Measurements from ENCODE around the gene CIT. TPM values are rescaled to one million over a fixed set of nuclear protein-coding genes. Genes with fewer than 3 reads are reported as not detected.

CIT gene
- total and polyA plus RNA-seq, 2 donors (not counting 1 experiment from before 2014, with no cell fraction given): 6.8 to 25.4 TPM

- Histone ChIP-seq H3K9ac (ENCODE audit: insufficient read depth, low read length) (no peak overlapping the region), H3K4me1 (ENCODE audit: control insufficient read depth, extremely low read depth, insufficient read depth, low read length) (no peaks in the 10 kb centered on the region), H2AFZ (ENCODE audit: low read length) (no peak overlapping the region), H3K79me2 (ENCODE audit: control insufficient read depth, insufficient read depth, low read length) (peaks cover 20% of the 10 kb centered on the region), H3K9me3 (ENCODE audit: control insufficient read depth, insufficient read depth, low read depth, low read length) (no peaks in the 10 kb centered on the region), H3K4me2 (ENCODE audit: extremely low read depth, insufficient read depth, low read length) (no peak overlapping the region), H3K27ac (ENCODE audit: insufficient read depth, low read length) (no peak overlapping the region), H4K20me1 (ENCODE audit: control insufficient read depth, extremely low read depth, insufficient read depth, low read length) (no peaks in the 10 kb centered on the region), H3K36me3 (ENCODE audit: control insufficient read depth, insufficient read depth, low read length) (peaks cover 3% of the 10 kb centered on the region), H3K27me3 (ENCODE audit: control insufficient read depth, insufficient read depth, low read length) (no peaks in the 10 kb centered on the region), H3K4me3 (replicated peaks in 1 of 4; ENCODE audit: control extremely low read depth in 1 of 4, insufficient read depth in 1 of 4, low read depth in 3 of 4, low read length in 4 of 4) (no peak overlapping the region)
- DNase-seq (ENCODE audit: low read depth in 2 of 2): no peak
- no peak for TF ChIP-seq CTCF (conservative IDR thresholded peaks at IDR 0.05 in 1 of 2, IDR thresholded peaks at IDR 0.05 in 1 of 2; ENCODE audit: low read depth in 1 of 2, low read length in 2 of 2)
- TF ChIP-seq EZH2 (IDR thresholded peaks at IDR 0.05; ENCODE audit: low read length, missing control alignments): no peak
Observed at GRCh38 chr12:119857041-119857591, 20.0 kb downstream of the CIT start.

- TF ChIP-seq EZH2 (IDR thresholded peaks at IDR 0.05; ENCODE audit: low read length, missing control alignments): no peak
- TF ChIP-seq CTCF (conservative IDR thresholded peaks at IDR 0.05 in 1 of 2, IDR thresholded peaks at IDR 0.05 in 1 of 2; ENCODE audit: low read depth in 1 of 2, low read length in 2 of 2): no peak
- no peaks in the 10 kb centered on the region for H4K20me1 ChIP-seq (ENCODE audit: control insufficient read depth, extremely low read depth, insufficient read depth, low read length)
- no peak overlapping the region for H3K27ac ChIP-seq (ENCODE audit: insufficient read depth, low read length)
- H3K9ac ChIP-seq (ENCODE audit: insufficient read depth, low read length): no peak overlapping the region
- peaks cover 2% of the 10 kb centered on the region for H3K36me3 ChIP-seq (ENCODE audit: control insufficient read depth, insufficient read depth, low read length)
- no peak overlapping the region for H2AFZ ChIP-seq (ENCODE audit: low read length)
- H3K4me2 ChIP-seq (ENCODE audit: extremely low read depth, insufficient read depth, low read length): no peak overlapping the region
- H3K4me1 ChIP-seq (ENCODE audit: control insufficient read depth, extremely low read depth, insufficient read depth, low read length): no peaks in the 10 kb centered on the region
- H3K79me2 ChIP-seq (ENCODE audit: control insufficient read depth, insufficient read depth, low read length): peaks cover 9% of the 10 kb centered on the region
- no peaks in the 10 kb centered on the region for H3K9me3 ChIP-seq (ENCODE audit: control insufficient read depth, insufficient read depth, low read depth, low read length)
- no peak overlapping the region for H3K4me3 ChIP-seq (replicated peaks in 1 of 4; ENCODE audit: control extremely low read depth in 1 of 4, insufficient read depth in 1 of 4, low read depth in 3 of 4, low read length in 4 of 4)
- H3K27me3 ChIP-seq (ENCODE audit: control insufficient read depth, insufficient read depth, low read length): no peaks in the 10 kb centered on the region
- DNase-seq (ENCODE audit: low read depth in 2 of 2): no peak
Observed at GRCh38 chr12:119850330-119850729, 26.8 kb downstream of the CIT start.

- H3K4me2 ChIP-seq (ENCODE audit: extremely low read depth, insufficient read depth, low read length): no peak overlapping the region
- no peaks in the 10 kb centered on the region for H3K4me1 ChIP-seq (ENCODE audit: control insufficient read depth, extremely low read depth, insufficient read depth, low read length)
- no peak overlapping the region for H2AFZ ChIP-seq (ENCODE audit: low read length)
- DNase-seq (ENCODE audit: low read depth in 2 of 2): peak; percentile 47 to 64
- peaks cover 2% of the 10 kb centered on the region for H3K36me3 ChIP-seq (ENCODE audit: control insufficient read depth, insufficient read depth, low read length)
- no peak overlapping the region for H3K27ac ChIP-seq (ENCODE audit: insufficient read depth, low read length)
- H4K20me1 ChIP-seq (ENCODE audit: control insufficient read depth, extremely low read depth, insufficient read depth, low read length): no peaks in the 10 kb centered on the region
- no peak overlapping the region for H3K9ac ChIP-seq (ENCODE audit: insufficient read depth, low read length)
- H3K9me3 ChIP-seq (ENCODE audit: control insufficient read depth, insufficient read depth, low read depth, low read length): no peaks in the 10 kb centered on the region
- H3K79me2 ChIP-seq (ENCODE audit: control insufficient read depth, insufficient read depth, low read length): peaks cover 14% of the 10 kb centered on the region
- H3K4me3 ChIP-seq (replicated peaks in 1 of 4; ENCODE audit: control extremely low read depth in 1 of 4, insufficient read depth in 1 of 4, low read depth in 3 of 4, low read length in 4 of 4): no peak overlapping the region
- TF ChIP-seq CTCF (conservative IDR thresholded peaks at IDR 0.05 in 1 of 2, IDR thresholded peaks at IDR 0.05 in 1 of 2; ENCODE audit: low read depth in 1 of 2, low read length in 2 of 2): no peak
- no peak for TF ChIP-seq EZH2 (IDR thresholded peaks at IDR 0.05; ENCODE audit: low read length, missing control alignments)
- no peaks in the 10 kb centered on the region for H3K27me3 ChIP-seq (ENCODE audit: control insufficient read depth, insufficient read depth, low read length)
Observed at GRCh38 chr12:119843100-119843499, 34.0 kb downstream of the CIT start.

All from fibroblast of lung (primary cell).